HepG2 (cell line): ENCODE results near the gene SLC29A2. TPM values are rescaled to one million over a fixed set of nuclear protein-coding genes. Genes with fewer than 3 reads are reported as not detected.

Source experiments
- HCFC1 ChIP-seq: fragments of 150-350 bp; IDR thresholded peaks from 2 replicates; pipeline ENCODE4 v1.6.1; 2014; ENCODE audit warnings: low read depth, low read length
- MIXL1 ChIP-seq: IDR thresholded peaks from 2 replicates; pipeline ENCODE4 v1.6.1; 2016
- ONECUT2 ChIP-seq: sonication (generic); formaldehyde crosslinking; IDR thresholded peaks from 2 replicates; pipeline ENCODE4 v1.4.0; 2020; ENCODE audit warnings: missing genetic modification reagents
- POLR2G ChIP-seq: fragments of 200-400 bp; formaldehyde crosslinking; IDR thresholded peaks from 2 replicates; pipeline ENCODE4 v1.6.1; 2018; ENCODE audit warnings: mild to moderate bottlenecking, low read depth, low read length, moderate library complexity
- SOX6 ChIP-seq, 2 experiments: fragments of 450-650 bp in 1 of 2; sonication (generic) in 1 of 2; formaldehyde crosslinking in 1 of 2; IDR thresholded peaks; 2 replicates each; pipeline versions ENCODE4 v1.4.0 to v1.6.1; 2017 to 2020; ENCODE audit warnings: antibody characterized with exemption in 1 of 2, mild to moderate bottlenecking in 1 of 2, missing genetic modification reagents in 1 of 2
- ZFAT ChIP-seq: sonication (generic); formaldehyde crosslinking; conservative IDR thresholded peaks from 2 replicates; pipeline ENCODE4 v1.8.1; 2023; ENCODE audit warnings: missing genetic modification reagents, inconsistent platforms
- ZNF232 ChIP-seq: sonication (generic); formaldehyde crosslinking; IDR thresholded peaks from 2 replicates; pipeline ENCODE4 v1.4.0; 2020; ENCODE audit warnings: missing genetic modification reagents, borderline replicate concordance
- ZNF282 ChIP-seq: fragments of 450-650 bp; IDR thresholded peaks from 2 replicates; pipeline ENCODE4 v1.6.1; 2018; ENCODE audit not compliant: partially characterized antibody
- ZNF761 ChIP-seq: sonication (generic); formaldehyde crosslinking; conservative IDR thresholded peaks from 2 replicates; pipeline ENCODE4 v1.4.0; 2020; ENCODE audit warnings: mild to moderate bottlenecking, missing genetic modification reagents
- polyA plus RNA-seq, 8 experiments: library from polyadenylated mRNA; depleted of rRNA in 3 of 8; stranded (reverse) in 7 of 8; unstranded in 1 of 8; fragments of >200 nt; fragmentation: Illumina TruSeq in 4 of 8; extraction: Trizol in 4 of 8; gene quantifications; 2 replicates each; pipeline versions ENCODE4 v1.2.1 to v1.2.3, GENCODE V29; 2011 to 2016; ENCODE audit warnings: low read depth in 4 of 8, missing spikeins in 1 of 8, mixed read lengths in 1 of 8; ENCODE audit not compliant: insufficient read depth in 1 of 8
- total RNA-seq, 5 experiments: library from RNA; depleted of rRNA; stranded (reverse); fragments of >200 nt; fragmentation: Illumina TruSeq; extraction: Trizol; gene quantifications; 2 replicates each; pipeline ENCODE4 v1.2.3, GENCODE V29; 2016; ENCODE audit warnings: low read depth in 1 of 5
- TF ChIP-seq, protein P1 (sequence below): sonication (generic); formaldehyde crosslinking; IDR thresholded peaks from 2 replicates; pipeline ENCODE4 v1.8.0; 2022; ENCODE audit warnings: low read depth, missing genetic modification reagents
- TF ChIP-seq, protein P2 (sequence below): sonication (generic); formaldehyde crosslinking; IDR thresholded peaks from 2 replicates; pipeline ENCODE4 v1.4.0; 2020; ENCODE audit warnings: missing genetic modification reagents; ENCODE audit errors: not compliant biosample characterization
- TF ChIP-seq, protein P3 (sequence below): sonication (generic); formaldehyde crosslinking; IDR thresholded peaks from 2 replicates; pipeline ENCODE4 v1.4.0; 2020; ENCODE audit warnings: missing genetic modification reagents

The SLC29A2 gene
- total and polyA plus RNA-seq, 2 of the 13 experiments (the other 11 are each of a cell fraction or from before 2014, with no cell fraction given): 0.63 to 0.66 TPM

DNA sequence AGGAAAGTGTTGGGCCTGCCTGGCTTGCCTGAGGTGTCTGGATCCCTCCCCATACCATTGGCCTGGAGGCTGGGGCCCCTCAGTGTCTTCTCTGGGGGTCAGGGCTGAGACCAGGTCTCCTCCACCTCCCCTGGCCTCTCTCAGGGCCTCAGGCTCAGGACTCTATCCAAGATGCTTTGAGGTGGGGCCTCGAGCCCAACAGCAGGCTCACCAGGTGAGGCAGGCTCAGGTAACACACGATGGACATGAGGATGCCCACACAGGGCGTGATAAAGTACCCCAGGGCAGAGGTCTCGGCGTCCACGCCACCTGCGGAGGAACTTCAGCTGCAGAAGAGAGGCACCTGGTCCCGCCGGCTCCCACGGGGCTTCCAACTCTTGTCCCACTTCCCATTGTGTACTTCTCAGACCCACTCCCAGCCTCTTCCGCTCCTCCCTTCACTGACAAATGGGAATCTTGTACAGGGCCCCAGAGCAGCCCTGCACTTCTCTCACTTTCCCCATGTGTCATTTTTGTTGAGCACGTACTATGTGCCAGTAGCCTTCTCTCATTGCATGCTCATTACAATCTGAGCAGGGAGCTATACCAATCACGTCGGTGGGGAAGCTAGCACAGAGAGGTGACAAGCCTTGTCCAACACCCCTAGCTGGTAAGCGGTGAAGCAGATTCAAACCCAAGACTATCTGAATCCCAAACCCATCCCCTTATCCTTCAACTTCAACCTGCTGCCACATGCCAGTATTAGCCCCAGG lies 3.8 kb downstream of the SLC29A2 start (continued):
- TF ChIP-seq, protein P1, sequence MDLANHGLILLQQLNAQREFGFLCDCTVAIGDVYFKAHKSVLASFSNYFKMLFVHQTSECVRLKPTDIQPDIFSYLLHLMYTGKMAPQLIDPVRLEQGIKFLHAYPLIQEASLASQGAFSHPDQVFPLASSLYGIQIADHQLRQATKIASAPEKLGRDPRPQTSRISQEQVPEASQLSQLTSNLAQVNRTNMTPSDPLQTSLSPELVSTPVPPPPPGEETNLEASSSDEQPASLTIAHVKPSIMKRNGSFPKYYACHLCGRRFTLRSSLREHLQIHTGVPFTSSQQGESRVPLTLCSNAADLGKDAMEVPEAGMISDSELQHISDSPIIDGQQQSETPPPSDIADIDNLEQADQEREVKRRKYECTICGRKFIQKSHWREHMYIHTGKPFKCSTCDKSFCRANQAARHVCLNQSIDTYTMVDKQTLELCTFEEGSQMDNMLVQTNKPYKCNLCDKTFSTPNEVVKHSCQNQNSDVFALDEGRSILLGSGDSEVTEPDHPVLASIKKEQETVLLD: no peak
- TF ChIP-seq ZNF761 (no peak), ZNF232 (CRISPR knock-in tag) (no peak), ONECUT2 (no peak), SOX6 (IDR thresholded peaks at IDR 0.05) (no peak), SOX6 (CRISPR knock-in tag; IDR thresholded peaks at IDR 0.05) (0 out of 2 replicates have a peak, but pooled peaks have one; percentile 24), MIXL1 (CRISPR knock-in tag) (no peak), ZNF282 (no peak), ZFAT (no peak), POLR2G (peak; percentile 25), HCFC1 (no peak)
- TF ChIP-seq, protein P2, sequence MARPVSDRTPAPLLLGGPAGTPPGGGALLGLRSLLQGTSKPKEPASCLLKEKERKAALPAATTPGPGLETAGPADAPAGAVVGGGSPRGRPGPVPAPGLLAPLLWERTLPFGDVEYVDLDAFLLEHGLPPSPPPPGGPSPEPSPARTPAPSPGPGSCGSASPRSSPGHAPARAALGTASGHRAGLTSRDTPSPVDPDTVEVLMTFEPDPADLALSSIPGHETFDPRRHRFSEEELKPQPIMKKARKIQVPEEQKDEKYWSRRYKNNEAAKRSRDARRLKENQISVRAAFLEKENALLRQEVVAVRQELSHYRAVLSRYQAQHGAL (CRISPR knock-in tag): no peak
- TF ChIP-seq, protein P3, sequence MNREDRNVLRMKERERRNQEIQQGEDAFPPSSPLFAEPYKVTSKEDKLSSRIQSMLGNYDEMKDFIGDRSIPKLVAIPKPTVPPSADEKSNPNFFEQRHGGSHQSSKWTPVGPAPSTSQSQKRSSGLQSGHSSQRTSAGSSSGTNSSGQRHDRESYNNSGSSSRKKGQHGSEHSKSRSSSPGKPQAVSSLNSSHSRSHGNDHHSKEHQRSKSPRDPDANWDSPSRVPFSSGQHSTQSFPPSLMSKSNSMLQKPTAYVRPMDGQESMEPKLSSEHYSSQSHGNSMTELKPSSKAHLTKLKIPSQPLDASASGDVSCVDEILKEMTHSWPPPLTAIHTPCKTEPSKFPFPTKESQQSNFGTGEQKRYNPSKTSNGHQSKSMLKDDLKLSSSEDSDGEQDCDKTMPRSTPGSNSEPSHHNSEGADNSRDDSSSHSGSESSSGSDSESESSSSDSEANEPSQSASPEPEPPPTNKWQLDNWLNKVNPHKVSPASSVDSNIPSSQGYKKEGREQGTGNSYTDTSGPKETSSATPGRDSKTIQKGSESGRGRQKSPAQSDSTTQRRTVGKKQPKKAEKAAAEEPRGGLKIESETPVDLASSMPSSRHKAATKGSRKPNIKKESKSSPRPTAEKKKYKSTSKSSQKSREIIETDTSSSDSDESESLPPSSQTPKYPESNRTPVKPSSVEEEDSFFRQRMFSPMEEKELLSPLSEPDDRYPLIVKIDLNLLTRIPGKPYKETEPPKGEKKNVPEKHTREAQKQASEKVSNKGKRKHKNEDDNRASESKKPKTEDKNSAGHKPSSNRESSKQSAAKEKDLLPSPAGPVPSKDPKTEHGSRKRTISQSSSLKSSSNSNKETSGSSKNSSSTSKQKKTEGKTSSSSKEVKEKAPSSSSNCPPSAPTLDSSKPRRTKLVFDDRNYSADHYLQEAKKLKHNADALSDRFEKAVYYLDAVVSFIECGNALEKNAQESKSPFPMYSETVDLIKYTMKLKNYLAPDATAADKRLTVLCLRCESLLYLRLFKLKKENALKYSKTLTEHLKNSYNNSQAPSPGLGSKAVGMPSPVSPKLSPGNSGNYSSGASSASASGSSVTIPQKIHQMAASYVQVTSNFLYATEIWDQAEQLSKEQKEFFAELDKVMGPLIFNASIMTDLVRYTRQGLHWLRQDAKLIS (CRISPR knock-in tag): no peak
